GM21447 (cell line): Measurements from ENCODE around the gene LIG1.

ENCODE experiments used
- ATAC-seq: cut with Tn5 transposase; IDR thresholded peaks from one replicate; pipeline ENCODE4 v1.9.1; 2021; ENCODE audit not compliant: unreplicated experiment

LIG1 gene

GRCh38 chr19:48182434-48182833 lies 12.3 kb upstream of the LIG1 start:
- no peak for ATAC-seq

DNA sequence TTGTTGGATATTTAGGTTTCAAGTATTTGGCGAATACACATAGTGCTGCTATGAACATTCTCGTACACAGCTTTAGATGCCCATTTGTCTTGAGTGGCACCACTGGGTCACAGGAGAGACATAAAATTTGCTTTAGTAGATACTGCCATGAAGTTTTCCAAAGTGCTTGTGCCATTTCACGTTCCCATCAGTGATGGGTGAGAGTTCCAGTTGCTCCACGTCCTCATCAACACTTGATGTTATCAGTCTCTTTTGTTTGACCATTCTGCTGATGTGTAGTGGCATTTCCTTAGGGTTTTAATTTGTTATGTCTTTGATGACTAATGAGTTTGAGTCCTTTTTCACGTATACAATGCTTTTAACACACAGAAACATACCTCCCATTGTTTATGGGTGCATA lies 11.4 kb upstream of the LIG1 start:
- no peak for ATAC-seq

- ATAC-seq: no peak
These were observed 6.1 kb upstream of the LIG1 start for GRCh38 chr19:48176226-48176625.

DNA sequence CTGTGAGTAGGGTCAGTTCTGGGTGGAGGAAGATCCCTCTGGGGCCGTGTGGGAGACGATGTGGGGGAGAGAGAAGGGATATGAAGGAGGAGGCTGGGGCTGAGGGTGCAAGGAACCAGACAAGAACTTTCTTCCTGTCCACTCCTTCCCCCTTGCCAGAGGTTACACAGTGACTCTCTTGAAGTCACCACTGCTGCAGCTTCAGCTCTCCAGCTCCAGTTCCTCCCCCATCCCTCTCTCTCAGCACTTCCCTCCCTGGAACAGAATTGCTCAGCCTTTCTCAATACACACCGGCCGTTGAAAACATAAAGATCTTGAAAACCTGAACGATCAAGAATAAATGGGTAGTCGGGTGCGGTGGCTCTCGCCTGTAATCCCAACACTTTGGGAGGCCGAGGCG lies 5.4 kb upstream of the LIG1 start:
- ATAC-seq: no peak

- ATAC-seq: no peak
These were observed 4.4 kb upstream of the LIG1 start for GRCh38 chr19:48174445-48175030.

DNA sequence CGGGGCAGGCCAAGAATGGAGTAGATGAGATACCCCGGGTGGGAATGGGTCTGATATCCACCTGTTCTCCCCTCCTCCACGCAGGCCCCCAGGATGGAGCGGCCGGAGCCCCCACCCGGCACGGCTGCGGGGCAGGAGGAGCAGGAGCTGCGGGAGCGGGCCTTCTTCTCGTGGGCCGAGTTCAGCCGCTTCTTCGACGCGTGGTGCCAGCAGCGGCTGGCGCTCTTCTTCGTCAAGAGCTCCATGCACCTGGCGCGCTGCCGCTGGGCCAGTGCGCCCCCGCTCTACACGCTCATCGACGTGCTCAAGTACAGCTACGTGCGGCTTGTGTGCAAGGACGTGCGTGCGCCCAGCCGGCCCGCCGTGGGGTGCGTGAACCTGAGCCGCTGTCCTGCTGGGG lies 1.6 kb upstream of the LIG1 start:
- ATAC-seq: no peak

DNA sequence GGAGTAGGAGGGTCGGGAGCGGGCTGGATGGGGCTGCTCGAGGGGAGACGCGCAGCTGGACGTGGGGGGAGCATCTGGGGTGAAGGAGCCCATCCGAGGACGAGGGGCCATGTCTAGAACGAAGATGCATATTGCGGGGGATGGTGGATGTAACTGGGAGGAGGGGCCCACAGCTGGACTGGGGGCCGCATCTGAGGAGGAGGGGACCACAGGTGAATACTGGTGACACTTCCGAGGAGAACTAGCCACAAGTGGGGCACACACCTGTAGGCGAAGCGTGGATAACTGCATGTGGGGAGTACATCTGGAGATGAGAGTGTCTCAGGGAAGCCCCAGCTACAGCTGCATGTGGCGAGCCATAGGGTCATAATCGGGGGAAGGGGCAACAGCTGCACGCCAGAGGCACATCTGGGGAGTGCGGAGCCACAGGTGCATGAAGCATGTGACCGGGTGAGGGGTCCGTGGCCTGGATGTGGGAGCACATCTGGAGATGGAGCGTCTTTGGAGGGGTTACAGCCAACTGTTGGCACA lies 738 bp upstream of the LIG1 start:
- no peak for ATAC-seq

GRCh38 chr19:48169578-48169938 lies 586 bp downstream of the LIG1 start:
- peak; percentile 12 for ATAC-seq

DNA sequence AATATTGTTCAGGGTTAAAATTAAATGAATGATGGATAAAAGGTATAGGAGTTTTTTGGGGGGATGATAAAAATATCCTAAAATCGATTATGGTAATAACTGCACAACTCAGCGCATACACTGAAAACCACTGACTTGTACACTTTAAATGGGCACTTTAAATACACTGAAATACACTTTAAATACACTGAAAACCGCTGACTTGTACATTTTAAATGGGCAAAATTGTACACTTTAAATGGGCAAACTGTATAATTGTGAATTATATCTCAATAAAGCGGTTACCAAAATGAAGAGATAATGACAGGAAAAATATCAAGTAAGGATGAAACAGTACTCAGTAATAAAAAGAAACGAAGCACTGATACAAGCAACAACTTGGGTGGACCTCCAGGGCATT lies 1.5 kb downstream of the LIG1 start:
- no peak for ATAC-seq

- ATAC-seq: no peak
These were observed 11.8 kb downstream of the LIG1 start for GRCh38 chr19:48158210-48158790.

DNA sequence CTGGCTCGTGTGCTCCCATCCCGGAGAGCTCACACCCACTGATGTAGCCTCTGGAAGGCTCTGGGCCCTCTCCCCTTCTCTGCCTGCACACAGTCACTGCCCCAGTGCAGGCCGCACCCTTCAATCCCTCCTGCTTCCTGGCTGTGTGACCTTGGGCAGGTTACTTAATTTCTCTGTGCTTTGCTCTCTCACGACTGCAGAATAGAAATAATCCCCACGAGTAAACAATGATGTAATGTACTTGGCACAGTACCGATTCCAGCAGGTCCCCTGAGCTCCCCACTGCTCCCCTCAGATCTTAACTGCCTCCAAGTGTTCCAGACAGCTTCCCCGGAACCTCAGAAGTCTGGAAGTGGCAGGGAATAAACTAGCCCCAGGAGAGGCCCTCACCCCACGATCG lies 16.1 kb downstream of the LIG1 start:
- no peak for ATAC-seq

- no peak for ATAC-seq
These were observed 17.6 kb downstream of the LIG1 start for GRCh38 chr19:48152551-48152950.

GRCh38 chr19:48149430-48149829 lies 20.7 kb downstream of the LIG1 start:
- no peak for ATAC-seq

DNA sequence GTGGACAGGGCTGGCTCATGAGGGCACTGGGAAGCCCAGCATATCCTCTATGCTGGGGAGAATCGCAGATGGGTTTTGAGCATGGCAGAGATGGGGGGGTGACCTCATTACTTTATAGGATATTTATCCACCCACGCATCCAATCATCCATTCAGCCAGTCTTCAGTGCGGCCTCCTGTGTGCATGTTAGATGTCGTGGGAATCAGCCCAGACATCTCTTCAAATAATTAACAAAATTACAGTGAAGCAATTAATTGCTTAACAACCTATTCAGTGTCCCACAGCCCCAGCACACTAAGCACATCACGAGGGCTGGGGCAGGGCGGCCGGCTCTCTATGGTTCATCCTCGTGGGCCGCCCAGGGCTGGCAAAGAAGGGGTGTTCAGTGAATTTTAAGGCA lies 21.6 kb downstream of the LIG1 start:
- ATAC-seq: no peak

DNA sequence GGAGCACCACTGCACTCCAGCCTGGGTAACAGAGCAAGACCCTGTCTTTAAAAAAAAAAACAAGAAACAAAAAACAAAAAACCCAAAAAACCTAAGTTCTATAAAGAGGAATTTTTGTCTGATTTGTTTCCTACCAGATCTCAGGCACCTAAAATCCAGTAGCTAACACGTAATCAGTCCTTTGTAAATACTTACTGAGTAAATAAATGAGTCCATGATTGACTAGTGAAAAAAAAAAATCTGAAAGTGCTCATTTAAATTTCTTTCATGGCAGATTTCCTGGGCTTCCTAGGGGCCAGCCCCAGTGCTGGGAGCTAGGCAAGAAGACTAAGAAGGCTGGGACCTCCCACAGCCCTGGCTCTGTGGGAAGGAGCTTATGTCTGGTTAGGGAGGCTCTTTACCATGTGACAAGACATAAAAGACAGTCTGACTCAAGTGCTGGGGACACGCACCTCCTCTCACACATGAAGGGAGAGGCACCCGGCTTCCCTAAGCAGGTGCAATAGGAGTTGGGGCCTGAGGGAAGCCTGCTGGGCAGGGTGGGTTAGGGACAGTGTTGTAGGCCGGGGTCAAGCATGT lies 22.5 kb downstream of the LIG1 start:
- ATAC-seq: no peak

DNA sequence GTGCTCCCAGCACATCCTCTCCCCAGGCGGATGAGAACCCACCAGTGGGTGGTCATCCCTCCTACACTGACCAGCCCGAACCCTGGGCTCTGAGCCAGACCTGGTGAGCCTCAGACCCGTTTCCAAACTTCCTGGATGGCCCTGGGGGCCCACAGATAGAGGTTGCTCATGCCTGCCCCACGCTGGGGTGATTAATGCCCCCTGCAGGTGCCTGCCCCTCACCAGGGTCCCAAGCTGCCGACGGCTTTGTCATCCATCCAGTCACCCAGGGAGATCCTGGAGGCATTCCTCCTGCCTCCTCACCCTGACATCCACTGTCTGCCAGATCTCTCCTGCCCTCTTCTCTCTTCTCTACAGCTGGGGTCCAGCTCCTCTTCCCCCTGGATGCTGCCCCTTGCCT lies 31.1 kb downstream of the LIG1 start:
- no peak for ATAC-seq

DNA sequence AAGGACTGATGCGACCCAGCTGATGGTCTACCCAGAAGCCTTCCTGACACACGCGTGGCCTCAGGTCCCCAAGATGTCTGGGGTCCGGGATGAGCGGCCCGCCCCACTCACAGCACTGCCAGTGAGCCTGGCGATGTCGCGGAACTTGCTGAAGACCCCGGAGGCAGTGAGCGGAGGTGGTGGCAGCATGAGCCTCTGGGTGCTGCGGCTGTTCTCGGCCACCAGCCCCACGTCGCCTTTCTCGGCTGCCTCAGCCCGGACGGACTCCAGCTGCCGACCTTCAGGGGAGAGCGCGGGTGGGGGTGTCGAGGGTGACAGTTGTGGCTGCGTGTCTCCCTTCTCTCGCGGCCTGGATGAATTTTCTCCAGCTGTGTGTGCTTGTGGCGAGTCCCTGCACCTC lies 32.7 kb downstream of the LIG1 start:
- ATAC-seq: no peak

DNA sequence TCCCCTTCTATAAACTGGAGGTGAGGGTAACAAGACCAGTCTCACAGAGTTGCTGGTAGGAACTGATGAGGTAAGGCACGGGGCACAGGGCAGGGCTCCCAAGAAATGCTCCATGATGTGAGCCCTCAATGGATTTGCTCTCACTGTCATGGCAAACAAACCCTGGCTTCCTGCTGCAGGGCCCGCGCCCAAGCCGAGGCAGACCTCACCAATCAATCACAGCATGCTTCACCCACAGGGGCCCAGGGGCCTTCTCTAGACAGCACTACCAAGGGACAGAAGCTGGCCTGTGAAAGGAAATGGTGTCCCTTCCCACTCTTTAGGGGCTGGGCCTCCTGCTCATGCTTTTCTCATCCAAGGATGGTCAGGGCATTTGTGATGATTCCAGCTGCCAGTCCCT lies 33.6 kb downstream of the LIG1 start:
- ATAC-seq: no peak

GRCh38 chr19:48135411-48135810 lies 34.7 kb downstream of the LIG1 start:
- ATAC-seq: no peak

DNA sequence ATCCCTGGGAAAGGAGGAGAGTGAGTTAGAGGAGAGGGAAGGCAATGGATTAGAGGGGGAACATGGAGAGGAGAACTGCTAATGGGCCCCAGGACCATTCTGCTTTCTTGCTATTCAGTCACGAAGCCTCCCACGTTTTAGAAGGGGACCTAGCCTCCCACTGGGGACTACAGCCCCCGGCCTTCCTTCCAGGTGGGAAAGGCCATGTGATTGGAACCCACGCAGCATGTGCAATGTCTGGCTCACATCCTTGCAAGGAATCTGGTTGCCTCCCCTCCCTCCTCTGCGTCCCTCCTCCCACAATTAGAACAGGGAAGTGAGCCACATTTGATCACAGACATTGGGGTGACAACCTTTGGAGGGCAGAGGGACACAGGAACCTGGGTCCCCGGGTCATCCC lies 37.0 kb downstream of the LIG1 start:
- no peak for ATAC-seq

DNA sequence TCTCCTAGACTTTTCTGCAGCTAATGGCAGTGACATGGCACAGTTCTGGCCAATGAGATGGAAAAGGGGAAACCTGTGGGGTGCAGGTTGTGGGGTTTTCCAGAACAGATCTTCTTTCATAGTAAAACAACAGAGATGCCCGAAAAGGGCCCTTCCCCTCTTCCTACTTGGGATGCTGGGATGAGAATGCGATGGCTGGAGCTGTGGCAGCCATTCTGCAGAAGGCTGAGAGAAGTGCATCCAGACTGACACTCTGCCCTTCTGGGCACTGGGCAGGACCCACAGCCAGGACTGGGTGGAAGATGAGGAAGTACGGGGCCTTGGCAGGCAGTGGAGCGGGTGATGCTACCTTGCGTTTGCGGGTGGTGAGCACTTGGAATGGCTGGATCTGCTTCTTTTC lies 42.6 kb downstream of the LIG1 start:
- ATAC-seq: no peak

- no peak for ATAC-seq
These were observed 46.1 kb downstream of the LIG1 start for GRCh38 chr19:48123907-48124651.
